AG09319 (cell line): ENCODE measurements around the gene TTC7B.

Experiments used
- DNase-seq: peaks from one replicate; pipeline ENCODE4 v3.0.0-alpha.2; 2010; ENCODE audit warnings: low read depth; ENCODE audit errors: extremely low read depth
- TF ChIP-seq, protein P1 (sequence below): IDR thresholded peaks from 2 replicates; pipeline ENCODE4 v1.5.1; 2011; ENCODE audit warnings: low read depth, mild to moderate bottlenecking, inconsistent platforms, low read length, moderate library complexity

TTC7B gene

GRCh38 chr14:90809530-90810312, 6.5 kb downstream of the TTC7B start:
- no peak for DNase-seq
- TF ChIP-seq, protein P1, sequence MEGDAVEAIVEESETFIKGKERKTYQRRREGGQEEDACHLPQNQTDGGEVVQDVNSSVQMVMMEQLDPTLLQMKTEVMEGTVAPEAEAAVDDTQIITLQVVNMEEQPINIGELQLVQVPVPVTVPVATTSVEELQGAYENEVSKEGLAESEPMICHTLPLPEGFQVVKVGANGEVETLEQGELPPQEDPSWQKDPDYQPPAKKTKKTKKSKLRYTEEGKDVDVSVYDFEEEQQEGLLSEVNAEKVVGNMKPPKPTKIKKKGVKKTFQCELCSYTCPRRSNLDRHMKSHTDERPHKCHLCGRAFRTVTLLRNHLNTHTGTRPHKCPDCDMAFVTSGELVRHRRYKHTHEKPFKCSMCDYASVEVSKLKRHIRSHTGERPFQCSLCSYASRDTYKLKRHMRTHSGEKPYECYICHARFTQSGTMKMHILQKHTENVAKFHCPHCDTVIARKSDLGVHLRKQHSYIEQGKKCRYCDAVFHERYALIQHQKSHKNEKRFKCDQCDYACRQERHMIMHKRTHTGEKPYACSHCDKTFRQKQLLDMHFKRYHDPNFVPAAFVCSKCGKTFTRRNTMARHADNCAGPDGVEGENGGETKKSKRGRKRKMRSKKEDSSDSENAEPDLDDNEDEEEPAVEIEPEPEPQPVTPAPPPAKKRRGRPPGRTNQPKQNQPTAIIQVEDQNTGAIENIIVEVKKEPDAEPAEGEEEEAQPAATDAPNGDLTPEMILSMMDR = no peak

DNA sequence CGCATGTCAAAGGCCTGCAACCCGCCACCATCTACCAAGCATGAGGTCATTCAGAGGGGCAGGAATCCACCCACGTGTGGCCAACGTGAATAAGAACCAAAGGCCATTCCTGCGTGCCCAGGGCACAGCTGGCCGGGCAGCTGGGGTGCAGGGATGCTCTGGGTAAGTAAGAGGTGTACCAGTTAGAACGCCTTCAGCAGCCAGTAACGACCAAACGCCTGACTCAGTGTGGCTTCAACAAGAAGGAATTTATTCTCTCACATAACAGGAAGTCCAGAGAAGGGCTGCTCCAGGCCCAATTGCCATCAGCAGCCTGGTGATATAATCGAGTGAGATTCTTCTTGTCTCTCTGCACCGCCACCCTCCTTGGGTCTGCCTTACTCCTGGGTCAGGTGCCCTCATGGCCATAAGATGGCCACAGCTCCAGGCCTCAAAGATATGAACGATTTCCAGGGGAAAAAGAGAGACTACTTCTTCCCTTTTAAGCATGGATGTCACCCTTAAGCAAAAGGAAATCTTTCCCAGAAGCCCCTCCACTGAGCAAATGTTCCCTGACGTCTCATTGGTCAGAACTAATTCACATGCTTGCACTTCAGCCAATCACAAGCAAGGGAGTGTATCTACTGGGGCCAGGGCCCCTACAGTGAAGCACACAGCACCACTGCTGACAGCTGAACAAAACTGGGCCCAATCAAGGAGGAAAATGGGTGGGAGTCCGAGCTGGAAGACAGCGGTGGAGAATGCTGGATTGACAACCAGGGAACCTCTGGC, 7.3 kb downstream of the TTC7B start:
- TF ChIP-seq, protein P1 = no peak
- no peak for DNase-seq

DNA sequence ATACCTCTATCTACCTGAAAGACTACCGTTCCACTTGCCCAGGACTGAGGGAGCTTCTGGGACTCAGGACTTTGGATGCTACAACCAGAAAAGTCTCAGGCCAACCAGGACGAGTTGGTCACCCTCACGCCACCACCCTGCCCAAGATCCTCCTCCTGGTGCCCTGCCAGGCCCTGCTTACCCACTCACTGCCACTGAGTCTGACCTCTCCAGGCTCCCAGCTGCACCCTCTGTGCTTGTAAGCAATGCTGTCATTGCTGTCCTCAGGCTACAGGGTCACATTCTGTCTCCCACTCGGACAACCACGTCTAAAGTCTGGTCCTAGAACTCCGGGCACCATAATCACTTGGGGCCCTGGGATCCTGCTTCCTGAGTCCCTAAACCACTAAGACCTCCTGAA, 9.2 kb downstream of the TTC7B start:
- no peak for DNase-seq
- TF ChIP-seq, protein P1 = no peak

DNA sequence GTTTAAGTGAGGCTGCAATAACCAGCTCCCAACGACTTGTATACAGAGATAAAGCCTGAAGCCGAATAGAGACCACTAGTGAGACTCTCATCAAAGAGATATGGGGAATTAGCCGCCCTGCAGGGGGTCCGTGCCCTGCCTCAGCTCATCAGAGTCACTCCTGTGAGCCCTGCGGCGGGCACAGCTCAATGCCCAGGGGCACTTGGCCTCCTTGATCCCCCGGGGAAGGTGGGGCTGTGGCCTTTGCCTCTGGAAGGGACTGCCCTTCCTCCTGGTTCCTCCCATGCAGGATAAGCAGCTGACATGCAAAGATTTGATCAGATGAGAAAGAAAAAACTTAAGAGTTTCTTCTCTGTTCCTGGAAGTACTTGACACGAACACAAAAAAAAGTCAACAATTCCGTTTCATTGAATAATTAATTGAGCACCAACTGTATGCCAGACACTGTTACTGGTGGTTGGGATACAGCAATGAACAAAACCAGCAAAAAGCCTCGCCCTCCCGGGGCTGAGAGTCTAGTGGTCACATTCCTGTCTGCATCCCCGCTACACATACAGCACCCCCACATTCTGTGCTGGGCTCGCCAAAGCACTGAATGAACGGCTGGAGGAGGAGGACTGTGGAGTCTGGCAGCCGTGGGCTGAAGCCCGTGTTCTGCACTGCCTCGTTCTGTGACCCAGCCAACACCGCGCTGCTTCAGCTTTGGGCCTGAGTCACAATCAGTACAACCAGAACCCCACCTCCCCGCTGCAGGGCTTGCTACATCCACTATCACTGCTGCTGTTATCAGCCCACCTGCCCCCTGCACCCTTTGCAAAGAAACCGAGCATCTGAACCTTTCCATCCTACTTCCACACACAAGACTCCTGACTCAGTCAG, 10.3 kb downstream of the TTC7B start:
- TF ChIP-seq, protein P1 = no peak
- no peak for DNase-seq

DNA sequence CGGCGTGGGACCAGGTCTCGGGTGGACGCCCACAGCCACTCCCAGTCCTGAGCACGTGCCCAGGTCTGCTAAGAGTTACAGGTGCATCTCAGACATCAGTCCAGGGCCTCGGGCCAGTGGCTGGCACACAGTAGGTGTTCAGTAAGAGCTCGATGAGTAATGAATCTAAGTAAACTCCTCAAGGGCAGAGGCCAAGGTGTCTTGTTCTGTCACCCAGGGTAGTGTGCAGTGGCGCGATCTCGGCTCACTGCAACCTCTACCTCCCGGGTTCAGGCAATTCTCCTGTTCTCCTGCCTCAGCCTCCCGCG, 11.2 kb downstream of the TTC7B start:
- TF ChIP-seq, protein P1 = no peak

DNA sequence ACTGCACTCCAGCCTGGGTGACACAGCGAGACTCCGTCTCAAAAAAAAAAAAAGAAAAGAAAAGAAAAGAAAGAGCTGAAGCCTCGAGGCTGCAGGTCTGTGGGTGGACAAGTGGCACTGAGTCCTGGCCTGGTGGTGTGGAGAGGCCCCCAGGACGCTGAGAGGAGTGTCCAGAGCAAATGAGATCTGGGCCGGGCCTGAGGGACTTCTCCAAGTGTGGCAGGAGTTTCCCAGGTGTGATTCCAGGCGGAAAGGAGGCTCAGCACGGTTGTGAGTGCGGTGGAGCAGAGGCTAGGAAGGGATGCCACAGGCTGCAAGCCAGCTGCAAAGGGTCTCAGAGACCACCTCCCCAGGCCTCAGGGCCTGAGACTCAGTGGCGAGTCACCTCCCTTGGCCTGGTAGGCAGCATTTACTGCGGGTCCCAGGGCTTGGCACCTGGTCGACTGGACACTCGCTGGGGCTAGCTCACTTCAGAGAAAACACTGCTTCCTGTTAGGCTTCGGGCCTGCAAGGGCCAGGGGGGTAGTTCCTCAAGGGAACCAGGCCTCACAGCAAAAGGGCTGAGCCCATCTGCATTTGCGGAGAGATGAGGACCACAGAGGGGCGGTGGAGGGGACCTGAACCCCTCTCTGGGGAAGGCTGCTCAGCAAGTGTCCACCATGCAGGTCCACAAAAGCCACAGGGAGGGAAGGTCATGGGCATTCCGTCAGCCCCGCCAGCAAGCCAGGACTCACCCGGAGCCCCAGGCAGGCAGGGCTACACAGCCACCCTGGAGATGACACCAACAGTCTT, 11.7 kb downstream of the TTC7B start:
- no peak for DNase-seq
- TF ChIP-seq, protein P1 = no peak

More for the DNA sequence above, 11.2 kb downstream of the TTC7B start:
- no peak for DNase-seq
